Loucy (cell line): ENCODE measurements around the gene SRD5A3.

Source experiments
- CTCF ChIP-seq: fragments of 200-600 bp; sonication (generic); conservative IDR thresholded peaks from 2 replicates; pipeline ENCODE4 v1.5.1; 2014; ENCODE audit warnings: mild to moderate bottlenecking, antibody characterized with exemption, low read length
- EZH2phosphoT487 ChIP-seq: fragments of 200-600 bp; IDR thresholded peaks from 2 replicates; pipeline ENCODE4 v1.6.1; 2018; ENCODE audit warnings: antibody characterized with exemption, mild to moderate bottlenecking, moderate library complexity, borderline replicate concordance

GRCh38 chr4:55351824-55352223 is 5.8 kb downstream of the SRD5A3 start:
- TF ChIP-seq CTCF: no peak
- no peak for TF ChIP-seq EZH2phosphoT487
